H1 (cell line): ENCODE measurements around the gene WWC2. TPM values are rescaled to one million over a fixed set of nuclear protein-coding genes. Genes with fewer than 3 reads are reported as not detected.

Experiments
- ASH2L ChIP-seq: fragments of 200-600, 300-600 bp; sonication (generic); IDR thresholded peaks from one replicate; pipeline ENCODE4 v1.7.1; 2017; ENCODE audit warnings: low read length
- CBX5 ChIP-seq: fragments of 300-800, 300-1000 bp; sonication (generic); IDR thresholded peaks from 2 replicates; pipeline ENCODE4 v1.7.1; 2016; ENCODE audit warnings: antibody characterized with exemption, low read length, low read depth
- CEBPB ChIP-seq: IDR thresholded peaks from 2 replicates; pipeline ENCODE4 v1.6.1; 2012; ENCODE audit warnings: low read depth, low read length
- EZH2 ChIP-seq: fragments of 200-600 bp; sonication (generic); IDR thresholded peaks from 2 replicates; pipeline ENCODE4 v1.7.1; 2012; ENCODE audit warnings: low read depth, mild to moderate bottlenecking, moderate library complexity, low read length, inconsistent platforms; ENCODE audit not compliant: severe bottlenecking
- HDAC2 ChIP-seq, 2 experiments: fragments of 300-600 bp in 1 of 2; sonication (generic) in 1 of 2; IDR thresholded peaks; 2 replicates each; pipeline ENCODE4 v1.6.1; 2011 to 2012; ENCODE audit warnings: low read depth in 2 of 2, low read length in 2 of 2, mild to moderate bottlenecking in 2 of 2, moderate library complexity in 2 of 2, borderline replicate concordance in 1 of 2, inconsistent platforms in 1 of 2
- RFX5 ChIP-seq: IDR thresholded peaks from 2 replicates; pipeline ENCODE4 v1.6.1; 2011; ENCODE audit warnings: low read depth, low read length, improper control_type of control experiment, borderline replicate concordance
- SIN3A ChIP-seq, 2 experiments: IDR thresholded peaks in 1 of 2; conservative IDR thresholded peaks in 1 of 2; 2 replicates each; pipeline ENCODE4 v1.6.1; 2011 to 2012; ENCODE audit warnings: low read length in 2 of 2, improper control_type of control experiment in 1 of 2, low read depth in 1 of 2, mild to moderate bottlenecking in 1 of 2
- SIX5 ChIP-seq: IDR thresholded peaks from 2 replicates; pipeline ENCODE4 v1.6.1; 2011; ENCODE audit warnings: mild to moderate bottlenecking, low read depth, low read length
- SP2 ChIP-seq: IDR thresholded peaks from 2 replicates; pipeline ENCODE4 v1.6.1; 2012; ENCODE audit warnings: mild to moderate bottlenecking, low read length, inconsistent platforms
- TAF1 ChIP-seq: IDR thresholded peaks from 2 replicates; pipeline ENCODE4 v1.6.1; 2011; ENCODE audit warnings: mild to moderate bottlenecking, low read depth, low read length
- TAF7 ChIP-seq: optimal IDR thresholded peaks from 2 replicates; pipeline ENCODE3; 2011; ENCODE audit warnings: low read depth, mild to moderate bottlenecking, inconsistent platforms, low read length, moderate library complexity, borderline replicate concordance
- TCF12 ChIP-seq: IDR thresholded peaks from 2 replicates; pipeline ENCODE4 v1.6.1; 2011; ENCODE audit warnings: low read depth, mild to moderate bottlenecking, low read length
- TEAD4 ChIP-seq: IDR thresholded peaks from 2 replicates; pipeline ENCODE4 v1.6.1; 2012; ENCODE audit warnings: low read depth, low read length, inconsistent platforms, mixed read lengths
- polyA plus RNA-seq, 7 experiments: library from polyadenylated mRNA; depleted of rRNA in 3 of 7; stranded (reverse) in 5 of 7; unstranded in 2 of 7; fragments of >200 nt in 5 of 7; fragments of 200-250 nt in 2 of 7; gene quantifications; 1 replicate in 5 of 7; 2 replicates in 1 of 7; 4 replicates in 1 of 7; pipeline versions ENCODE4 v1.2.1 to v1.2.3, GENCODE V29; 2011 to 2013; ENCODE audit warnings: missing spikeins in 2 of 7, mixed read lengths in 2 of 7
- total RNA-seq: library from RNA; stranded (reverse); fragmentation: NEBNext Ultra II Directional; extraction: Animal tissue kit (Norgen Biotek cat#: 25700); gene quantifications from 2 replicates; pipeline ENCODE4 v1.2.1, GENCODE V29; 2021
- TF ChIP-seq, protein P1 (sequence below), 3 experiments: IDR thresholded peaks; 1 replicate in 2 of 3; 2 replicates in 1 of 3; pipeline versions ENCODE4 v1.5.1 to v1.6.1; 2011; ENCODE audit warnings: low read length in 3 of 3, mild to moderate bottlenecking in 3 of 3, inconsistent platforms in 2 of 3, low read depth in 1 of 3, moderate library complexity in 1 of 3; ENCODE audit not compliant: insufficient read depth in 1 of 3; ENCODE audit errors: control extremely low read depth in 1 of 3
- TF ChIP-seq, protein P2 (sequence below): IDR thresholded peaks from 2 replicates; pipeline ENCODE4 v1.6.1; 2011; ENCODE audit warnings: low read length, improper control_type of control experiment

WWC2 gene
- total and polyA plus RNA-seq, 2 of the 8 experiments (the other 6 are each of a cell fraction or from before 2014, with no cell fraction given): 17.6 to 135 TPM

GRCh38 chr4:183099537-183100297 is 660 bp downstream of the WWC2 start (continued):
- TF ChIP-seq TAF1: no peak
- TF ChIP-seq SIN3A (conservative IDR thresholded peaks at IDR 0.05 in 1 of 2, IDR thresholded peaks at IDR 0.05 in 1 of 2; ENCODE audit: low read depth in 1 of 2, low read length in 2 of 2): peak in 1 of 2 experiments; percentile 86; a peak in 2 of 4 replicates
- TF ChIP-seq CEBPB: no peak
- TF ChIP-seq ASH2L: peak; percentile 75
- no peak for TF ChIP-seq TEAD4
- TF ChIP-seq, protein P1, sequence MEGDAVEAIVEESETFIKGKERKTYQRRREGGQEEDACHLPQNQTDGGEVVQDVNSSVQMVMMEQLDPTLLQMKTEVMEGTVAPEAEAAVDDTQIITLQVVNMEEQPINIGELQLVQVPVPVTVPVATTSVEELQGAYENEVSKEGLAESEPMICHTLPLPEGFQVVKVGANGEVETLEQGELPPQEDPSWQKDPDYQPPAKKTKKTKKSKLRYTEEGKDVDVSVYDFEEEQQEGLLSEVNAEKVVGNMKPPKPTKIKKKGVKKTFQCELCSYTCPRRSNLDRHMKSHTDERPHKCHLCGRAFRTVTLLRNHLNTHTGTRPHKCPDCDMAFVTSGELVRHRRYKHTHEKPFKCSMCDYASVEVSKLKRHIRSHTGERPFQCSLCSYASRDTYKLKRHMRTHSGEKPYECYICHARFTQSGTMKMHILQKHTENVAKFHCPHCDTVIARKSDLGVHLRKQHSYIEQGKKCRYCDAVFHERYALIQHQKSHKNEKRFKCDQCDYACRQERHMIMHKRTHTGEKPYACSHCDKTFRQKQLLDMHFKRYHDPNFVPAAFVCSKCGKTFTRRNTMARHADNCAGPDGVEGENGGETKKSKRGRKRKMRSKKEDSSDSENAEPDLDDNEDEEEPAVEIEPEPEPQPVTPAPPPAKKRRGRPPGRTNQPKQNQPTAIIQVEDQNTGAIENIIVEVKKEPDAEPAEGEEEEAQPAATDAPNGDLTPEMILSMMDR (IDR thresholded peaks at IDR 0.05; ENCODE audit: control extremely low read depth in 1 of 3, insufficient read depth in 1 of 3, low read depth in 1 of 3, low read length in 3 of 3): peak; percentile 47 to 64 (median 52)
- TF ChIP-seq SP2: no peak
- TF ChIP-seq, protein P2, sequence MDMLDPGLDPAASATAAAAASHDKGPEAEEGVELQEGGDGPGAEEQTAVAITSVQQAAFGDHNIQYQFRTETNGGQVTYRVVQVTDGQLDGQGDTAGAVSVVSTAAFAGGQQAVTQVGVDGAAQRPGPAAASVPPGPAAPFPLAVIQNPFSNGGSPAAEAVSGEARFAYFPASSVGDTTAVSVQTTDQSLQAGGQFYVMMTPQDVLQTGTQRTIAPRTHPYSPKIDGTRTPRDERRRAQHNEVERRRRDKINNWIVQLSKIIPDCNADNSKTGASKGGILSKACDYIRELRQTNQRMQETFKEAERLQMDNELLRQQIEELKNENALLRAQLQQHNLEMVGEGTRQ: peak; percentile 49; the same call in 1 of the 2 replicates
- TF ChIP-seq RFX5: no peak
- TF ChIP-seq SIX5: no peak
- no peak for TF ChIP-seq EZH2
- no peak for TF ChIP-seq TCF12
- TF ChIP-seq TAF7: peak; percentile 67
- TF ChIP-seq HDAC2 (IDR thresholded peaks at IDR 0.05; ENCODE audit: borderline replicate concordance in 1 of 2, low read depth in 2 of 2, low read length in 2 of 2): peak; percentile 32 to 54; a peak in 2 of 4 replicates
- no peak for TF ChIP-seq CBX5
